ENCODE results near the gene PSME3.

- TF ChIP-seq POLR2A (IDR thresholded peaks at IDR 0.05) = no peak
- no peak for TF ChIP-seq CTCF (IDR thresholded peaks at IDR 0.05)
Measured at GRCh38 chr17:42849031-42849430, 15.8 kb downstream of the PSME3 start.

Measured in right lobe of liver (tissue), 4 donors.